Measurements from ENCODE around the gene NNMT. TPM values are rescaled to one million over a fixed set of nuclear protein-coding genes. Genes with fewer than 3 reads are reported as not detected.

The NNMT gene
- total and polyA plus RNA-seq, 8 donors = 4.8 to 139 (median 61.9) TPM

DNA sequence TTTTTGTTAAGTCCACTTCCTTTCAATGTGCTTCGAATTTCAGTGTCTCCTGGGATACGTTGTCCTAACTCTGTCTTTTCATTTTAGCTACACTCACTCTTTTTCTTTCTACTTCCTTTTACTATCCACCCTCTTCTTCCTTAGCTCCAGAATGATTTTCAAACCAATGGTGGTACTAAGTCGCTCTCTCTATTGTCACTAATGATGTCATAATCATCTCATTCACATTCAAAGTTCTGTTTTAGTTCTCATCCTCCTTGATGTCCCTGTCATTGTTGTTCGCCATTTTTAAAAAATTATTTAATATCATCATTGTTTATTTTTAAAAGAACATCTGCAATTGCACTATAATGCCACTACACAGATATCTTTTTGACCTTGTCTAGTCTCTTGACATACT, 47.3 kb downstream of the NNMT start:
- TF ChIP-seq, protein P1, sequence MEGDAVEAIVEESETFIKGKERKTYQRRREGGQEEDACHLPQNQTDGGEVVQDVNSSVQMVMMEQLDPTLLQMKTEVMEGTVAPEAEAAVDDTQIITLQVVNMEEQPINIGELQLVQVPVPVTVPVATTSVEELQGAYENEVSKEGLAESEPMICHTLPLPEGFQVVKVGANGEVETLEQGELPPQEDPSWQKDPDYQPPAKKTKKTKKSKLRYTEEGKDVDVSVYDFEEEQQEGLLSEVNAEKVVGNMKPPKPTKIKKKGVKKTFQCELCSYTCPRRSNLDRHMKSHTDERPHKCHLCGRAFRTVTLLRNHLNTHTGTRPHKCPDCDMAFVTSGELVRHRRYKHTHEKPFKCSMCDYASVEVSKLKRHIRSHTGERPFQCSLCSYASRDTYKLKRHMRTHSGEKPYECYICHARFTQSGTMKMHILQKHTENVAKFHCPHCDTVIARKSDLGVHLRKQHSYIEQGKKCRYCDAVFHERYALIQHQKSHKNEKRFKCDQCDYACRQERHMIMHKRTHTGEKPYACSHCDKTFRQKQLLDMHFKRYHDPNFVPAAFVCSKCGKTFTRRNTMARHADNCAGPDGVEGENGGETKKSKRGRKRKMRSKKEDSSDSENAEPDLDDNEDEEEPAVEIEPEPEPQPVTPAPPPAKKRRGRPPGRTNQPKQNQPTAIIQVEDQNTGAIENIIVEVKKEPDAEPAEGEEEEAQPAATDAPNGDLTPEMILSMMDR (IDR thresholded peaks at IDR 0.05) = no peak
- intact Hi-C loops (cut with DNase I) = loop anchor here in 1 of 3 donors (10.0 kb wide), 1 partner anchor 421 kb away; no protein-coding TSS in a partner anchor
- H3K9me3 ChIP-seq = no peaks in the 10 kb centered on the region
- H3K36me3 ChIP-seq = no peaks in the 10 kb centered on the region
- no peaks in the 10 kb centered on the region for H3K27me3 ChIP-seq
- H3K4me1 ChIP-seq = peaks cover 0 to 3% (median 0%) of the 10 kb centered on the region in 3 donors
- no peak overlapping the region for H3K27ac ChIP-seq
- DNase-seq (no peak), ATAC-seq (no peak), FAIRE-seq (no peak)
- H3K4me3 ChIP-seq = no peak overlapping the region
- 68 to 71% methylated on average over 4 of the region's 4 CpGs for WGBS, 2 donors

GRCh38 chr11:114344494-114344893, 48.3 kb downstream of the NNMT start:
- H3K36me3 ChIP-seq = no peaks in the 10 kb centered on the region
- ATAC-seq = no peak
- no peak for DNase-seq
- H3K27me3 ChIP-seq = no peaks in the 10 kb centered on the region
- 61 to 62% methylated on average over 4 of the region's 4 CpGs for WGBS, 2 donors
- H3K9me3 ChIP-seq = no peaks in the 10 kb centered on the region
- intact Hi-C loops (cut with DNase I) = loop anchor here in 1 of 3 donors (10.0 kb wide), 1 partner anchor 420 kb away; no protein-coding TSS in a partner anchor
- H3K27ac ChIP-seq = no peak overlapping the region
- TF ChIP-seq, protein P1 (IDR thresholded peaks at IDR 0.05) = no peak
- H3K4me3 ChIP-seq = no peak overlapping the region
- FAIRE-seq = no peak
- peaks cover 0 to 3% (median 0%) of the 10 kb centered on the region in 3 donors for H3K4me1 ChIP-seq

- FAIRE-seq = no peak
- ATAC-seq = no peak
- intact Hi-C loops (cut with DNase I) = loop anchor here in 1 of 3 donors (10.0 kb wide), 1 partner anchor 419 kb away; no protein-coding TSS in a partner anchor
Observed at GRCh38 chr11:114345575-114346222, 49.5 kb downstream of the NNMT start.

GRCh38 chr11:114346709-114347141, 50.5 kb downstream of the NNMT start:
- Histone ChIP-seq H3K4me1 (no peaks in the 10 kb centered on the region), H3K27me3 (no peaks in the 10 kb centered on the region), H3K27ac (no peak overlapping the region), H3K4me3 (no peak overlapping the region), H3K36me3 (no peaks in the 10 kb centered on the region), H3K9me3 (no peaks in the 10 kb centered on the region)
- no peak for FAIRE-seq
- no peak for DNase-seq
- WGBS, 2 donors = 48 to 63% methylated on average over 4 of the region's 4 CpGs
- ATAC-seq = no peak
- TF ChIP-seq, protein P1 (IDR thresholded peaks at IDR 0.05) = no peak
- intact Hi-C loops (cut with DNase I) = loop anchor here in 1 of 3 donors (10.0 kb wide), 1 partner anchor 418 kb away; no protein-coding TSS in a partner anchor

More at GRCh38 chr11:114345575-114346222, 49.5 kb downstream of the NNMT start:
- Histone ChIP-seq H3K9me3 (no peaks in the 10 kb centered on the region), H3K27me3 (no peaks in the 10 kb centered on the region), H3K4me1 (no peaks in the 10 kb centered on the region), H3K36me3 (no peaks in the 10 kb centered on the region), H3K27ac (no peak overlapping the region), H3K4me3 (no peak overlapping the region)
- TF ChIP-seq, protein P1 (IDR thresholded peaks at IDR 0.05) = no peak
- 92 to 93% methylated on average over 3 of the region's 3 CpGs for WGBS, 2 donors
- DNase-seq = no peak
